Activated CD8-positive, alpha-beta memory T cell treated with anti-CD3 and anti-CD28 coated beads for 24 hours (primary cell): ENCODE results near the gene ACTR3.
"Not testable (repeated sequence)": the region's sequence is repeated elsewhere in the genome, so short reads cannot be mapped to it uniquely, and the experiment has no call there.

Experiments used
- DNase-seq: peaks from one replicate; pipeline ENCODE4 v3.0.0-alpha.2; 2020

The ACTR3 gene

DNA sequence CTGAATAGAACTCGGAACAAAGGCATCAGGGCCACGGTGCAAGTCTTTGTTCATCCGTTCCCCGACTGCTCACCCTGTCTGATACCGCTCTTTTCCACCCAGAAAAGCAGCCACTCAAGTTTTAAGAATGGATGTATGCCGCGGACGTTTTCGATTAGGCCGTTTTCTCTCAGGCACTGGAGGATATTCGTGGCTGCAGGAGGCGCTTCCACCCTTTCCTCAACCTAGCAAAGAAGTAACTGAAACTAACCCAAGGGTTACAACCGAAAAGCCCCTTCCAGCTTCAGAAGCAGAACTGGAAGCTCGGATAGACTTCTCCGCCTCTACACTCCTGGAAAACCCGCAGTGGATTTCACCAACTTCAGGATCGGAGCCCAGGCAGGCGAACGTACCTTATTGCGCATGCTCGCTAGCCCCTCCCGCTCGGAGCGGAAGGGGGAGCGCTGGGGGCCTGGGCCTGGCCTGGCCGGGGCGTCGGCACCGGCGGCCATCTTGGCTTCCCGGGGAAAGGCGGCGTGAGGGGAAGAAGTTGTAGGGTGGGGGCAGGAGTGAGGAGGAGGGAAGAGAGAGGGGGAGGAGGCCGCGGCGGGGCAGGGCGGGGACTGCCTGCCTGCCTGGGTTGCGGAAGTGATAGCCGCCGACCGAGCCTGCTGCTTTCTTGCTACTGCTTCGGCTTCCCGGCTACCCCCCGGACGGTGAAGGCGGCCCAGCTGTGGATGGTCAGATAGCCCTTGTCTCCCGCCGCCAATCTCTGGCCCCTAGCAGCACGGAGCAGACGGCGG, at the start of gene ACTR3:
TSS of gene ACTR3 (plus strand) at position 619 of the 782 bp plus-strand sequence. CDS start 191 bp downstream, outside the sequence.
- peak; percentile 100 for DNase-seq

DNA sequence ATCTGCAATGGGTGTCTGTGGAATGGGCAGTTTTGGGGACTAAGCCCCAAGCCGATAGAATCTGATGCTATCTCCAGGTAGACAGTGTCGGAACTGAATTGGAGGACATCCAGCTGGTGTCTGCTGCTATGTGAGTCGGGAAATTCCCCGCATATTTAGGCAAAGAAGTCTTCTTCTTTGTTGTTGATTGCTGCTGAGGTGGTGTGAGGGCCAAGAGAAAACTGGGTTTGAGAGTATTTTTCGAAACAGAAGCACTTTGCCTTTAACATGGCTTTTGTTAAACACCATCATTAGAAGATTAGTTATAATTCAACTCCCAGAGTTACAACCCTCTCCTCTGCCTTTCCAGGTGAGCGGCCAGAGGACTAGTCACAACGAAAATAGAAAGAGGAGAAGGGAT, 49.4 kb upstream of the ACTR3 start:
- DNase-seq: no peak

- no peak for DNase-seq
Observed at GRCh38 chr2:113842919-113843736, 46.8 kb upstream of the ACTR3 start.

DNA sequence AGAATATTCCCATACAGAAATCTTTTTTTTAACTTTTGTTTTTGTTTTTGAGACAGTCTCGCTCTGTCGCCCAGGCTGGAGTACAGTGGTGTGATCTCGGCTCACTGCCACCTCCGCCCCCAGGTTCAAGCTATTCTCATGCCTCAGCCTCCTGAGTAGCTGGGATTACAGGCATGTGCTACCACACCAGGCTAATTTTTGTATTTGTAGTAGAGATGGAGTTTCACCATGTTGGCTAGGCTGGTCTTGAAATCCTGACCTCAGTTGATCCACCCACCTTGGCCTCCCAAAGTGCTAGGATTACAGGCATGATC, 46.2 kb upstream of the ACTR3 start:
- DNase-seq: not testable (repeated sequence)

- DNase-seq: no peak
Observed at GRCh38 chr2:113845261-113845660, 44.6 kb upstream of the ACTR3 start.

- DNase-seq: not testable (repeated sequence)
Observed at GRCh38 chr2:113845796-113846195, 44.1 kb upstream of the ACTR3 start.

DNA sequence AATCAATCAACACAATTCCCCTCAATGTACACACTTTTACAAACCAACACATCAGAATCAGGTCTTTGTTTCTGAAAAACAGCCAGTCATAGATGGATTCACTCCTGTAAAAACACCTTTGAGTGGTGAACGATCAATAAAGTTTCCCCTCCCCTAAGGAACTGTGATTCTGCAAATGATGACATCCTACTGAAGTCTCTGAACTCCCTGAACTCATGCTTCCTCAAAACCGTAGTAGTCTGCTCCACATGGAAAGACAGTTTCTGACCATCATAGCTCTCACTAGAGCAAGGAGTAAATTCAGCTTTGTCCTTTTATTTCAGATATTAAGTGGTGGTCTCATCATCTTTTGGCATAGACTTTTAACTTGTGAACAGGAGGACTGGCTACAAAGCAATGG, 43.5 kb upstream of the ACTR3 start:
- no peak for DNase-seq

DNA sequence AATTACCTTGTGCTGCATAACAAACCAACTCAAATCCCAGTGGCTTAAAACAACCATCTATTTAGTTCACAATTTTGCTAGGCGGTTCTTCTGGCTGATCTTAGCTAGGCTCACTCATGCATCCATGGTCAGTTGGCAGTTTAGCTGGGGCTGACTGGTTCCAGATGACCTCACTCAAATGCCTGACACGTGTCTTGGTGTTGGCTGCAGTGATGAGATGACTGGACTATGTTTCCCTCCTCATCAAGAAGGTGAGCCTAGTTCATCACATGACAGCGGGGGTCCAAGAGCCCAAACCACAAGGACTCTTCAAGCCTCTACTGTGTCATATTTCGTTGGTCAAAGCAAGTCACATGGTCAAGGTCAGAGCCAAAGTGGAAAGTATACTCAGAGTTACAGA, 42.7 kb upstream of the ACTR3 start:
- DNase-seq: no peak

DNA sequence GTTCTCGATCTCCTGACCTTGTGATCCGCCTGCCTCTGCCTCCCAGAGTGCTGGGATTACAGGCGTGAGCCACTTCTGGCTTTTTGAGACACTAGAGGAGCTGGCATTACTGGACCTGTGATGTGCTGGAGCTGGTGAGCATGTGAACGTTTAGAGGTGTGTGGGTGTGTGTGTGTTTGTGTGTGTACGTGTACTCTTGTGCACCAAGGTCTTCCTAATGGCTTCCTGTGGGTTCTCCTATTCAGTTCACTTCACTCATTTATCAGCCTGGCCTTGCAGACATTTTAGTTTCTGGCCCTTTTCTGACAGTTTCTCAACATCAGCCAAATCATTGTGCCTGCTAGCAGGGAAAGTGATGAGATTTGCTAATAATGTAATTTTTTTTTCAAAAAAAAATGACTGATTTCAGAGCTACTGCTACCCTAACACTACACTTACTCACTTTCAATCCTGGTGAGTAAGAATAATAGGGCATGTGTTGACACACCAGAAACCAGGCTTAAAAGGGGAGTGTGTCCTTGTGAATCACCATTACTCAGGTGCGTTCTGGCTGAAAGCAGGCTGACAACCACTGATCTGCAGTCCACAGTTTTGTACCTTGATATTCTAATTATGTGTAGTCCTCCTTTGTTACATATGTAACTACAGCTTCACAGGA, 41.0 kb upstream of the ACTR3 start:
- DNase-seq: no peak

DNA sequence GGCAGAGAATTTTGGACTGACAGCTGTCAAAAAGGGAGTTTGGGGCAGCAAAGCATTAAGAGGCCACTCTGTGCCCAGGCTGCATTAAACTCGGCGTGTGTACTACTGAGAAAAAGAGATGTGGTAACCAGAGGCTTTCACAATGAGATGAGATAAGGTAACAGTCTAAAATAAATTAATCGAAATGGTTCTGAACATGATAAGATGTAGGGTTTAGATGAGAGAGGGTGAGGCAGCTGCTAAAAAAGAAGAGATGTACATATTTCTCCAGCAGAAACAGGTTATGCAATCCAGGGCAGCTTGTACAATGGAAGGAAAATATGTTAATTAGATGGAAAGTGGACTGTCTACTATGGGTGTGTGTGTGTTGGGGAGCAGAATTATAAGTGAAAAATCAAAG, 39.2 kb upstream of the ACTR3 start:
- no peak for DNase-seq

DNA sequence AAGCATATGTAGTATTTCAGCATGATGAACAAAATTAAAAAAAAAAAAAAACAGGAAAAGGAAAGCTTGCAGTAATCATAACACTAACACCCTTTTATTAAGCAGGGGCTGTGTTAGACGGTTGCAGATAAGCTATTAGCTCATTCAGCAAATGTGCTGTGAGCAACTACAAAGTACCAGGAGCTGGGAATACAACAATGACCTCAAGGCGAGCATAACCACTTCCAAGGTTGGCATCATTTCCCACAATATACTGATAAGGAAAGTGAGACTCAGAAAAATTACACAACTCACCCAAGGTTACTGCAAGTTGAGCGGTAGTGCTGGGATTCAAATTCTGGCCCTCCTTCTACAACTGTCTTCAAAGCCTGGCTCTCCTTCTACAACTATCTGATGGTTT, 38.2 kb upstream of the ACTR3 start:
- no peak for DNase-seq

DNA sequence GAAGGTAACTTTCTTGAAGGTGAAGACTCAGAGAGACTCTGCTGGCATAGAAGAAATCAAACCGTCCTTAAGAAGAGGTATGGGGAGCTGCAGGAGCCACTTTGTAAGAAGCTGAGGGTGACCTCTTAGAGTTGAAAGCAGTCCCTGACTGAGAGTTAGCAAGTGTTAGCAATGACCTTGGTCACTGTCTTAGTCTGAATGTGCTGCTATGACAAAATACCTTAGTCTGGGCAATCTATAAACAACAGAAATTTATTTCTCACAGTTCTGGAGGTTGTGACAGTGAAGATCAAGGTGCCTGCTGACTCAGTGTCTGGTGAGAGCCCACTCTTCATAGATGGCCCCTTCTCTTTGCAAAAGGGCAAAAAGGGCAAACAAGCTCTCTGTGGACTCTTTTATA, 35.7 kb upstream of the ACTR3 start:
- no peak for DNase-seq

DNA sequence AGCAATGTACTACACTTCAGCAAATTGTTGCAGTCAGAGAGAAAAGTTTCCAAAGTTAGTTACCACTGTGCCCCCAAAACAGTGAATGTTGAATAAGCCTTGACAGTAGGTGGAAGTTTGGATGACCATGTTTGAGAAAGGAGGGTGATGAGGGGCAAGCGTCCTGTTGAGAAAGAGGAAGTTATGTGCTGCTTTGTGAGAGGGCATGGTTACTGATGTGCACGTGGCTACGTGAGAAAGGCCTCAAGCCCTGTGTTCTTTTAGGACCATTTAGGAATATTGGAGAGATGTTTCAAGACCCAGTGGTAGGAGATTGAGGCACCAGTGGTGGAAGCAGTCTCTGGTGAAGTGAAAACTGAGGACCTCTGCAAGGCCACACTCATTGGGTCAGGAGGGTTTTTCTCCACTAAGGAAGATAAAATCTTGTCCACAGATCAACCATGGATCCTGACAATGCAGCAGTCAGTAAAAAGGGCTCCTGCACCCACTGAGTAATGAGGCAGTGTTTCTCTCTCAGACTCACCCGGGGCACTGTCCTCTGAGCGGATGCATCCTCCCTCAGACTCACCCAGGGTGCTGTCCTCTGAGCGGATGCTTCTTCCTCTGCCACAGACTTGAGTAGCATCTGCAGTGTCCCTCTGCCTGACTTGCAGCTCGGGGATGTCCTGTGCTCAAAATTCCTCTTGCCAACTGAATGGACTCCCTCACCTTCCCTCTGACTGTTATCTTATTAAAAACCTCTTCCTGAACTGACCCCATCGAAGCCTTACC, 34.7 kb upstream of the ACTR3 start:
- DNase-seq: no peak

- no peak for DNase-seq
Observed at GRCh38 chr2:113857464-113857863, 32.4 kb upstream of the ACTR3 start.

GRCh38 chr2:113858764-113859163, 31.1 kb upstream of the ACTR3 start:
- DNase-seq: no peak

DNA sequence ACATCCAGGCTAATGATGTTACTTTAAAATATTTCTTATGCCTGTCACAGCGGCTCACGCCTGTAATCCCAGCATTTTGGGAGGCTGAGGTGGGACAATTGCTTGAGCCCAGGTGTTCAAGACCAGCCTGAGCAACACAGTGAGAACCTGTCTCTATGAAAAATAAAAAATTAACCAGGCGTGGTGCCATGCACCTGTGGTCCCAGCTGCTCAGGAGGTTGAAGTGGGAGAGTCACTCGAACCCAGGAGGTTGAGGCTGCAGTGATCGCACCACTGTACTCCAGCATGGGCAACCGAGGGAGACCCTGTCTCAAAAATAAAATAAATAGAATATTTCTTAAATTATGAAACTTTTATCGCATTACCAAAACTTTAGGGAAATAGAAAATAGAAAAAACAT, 28.1 kb upstream of the ACTR3 start:
- DNase-seq: no peak

- DNase-seq: no peak
Observed at GRCh38 chr2:113863144-113863543, 26.7 kb upstream of the ACTR3 start.

GRCh38 chr2:113867571-113867970, 22.3 kb upstream of the ACTR3 start:
- no peak for DNase-seq

DNA sequence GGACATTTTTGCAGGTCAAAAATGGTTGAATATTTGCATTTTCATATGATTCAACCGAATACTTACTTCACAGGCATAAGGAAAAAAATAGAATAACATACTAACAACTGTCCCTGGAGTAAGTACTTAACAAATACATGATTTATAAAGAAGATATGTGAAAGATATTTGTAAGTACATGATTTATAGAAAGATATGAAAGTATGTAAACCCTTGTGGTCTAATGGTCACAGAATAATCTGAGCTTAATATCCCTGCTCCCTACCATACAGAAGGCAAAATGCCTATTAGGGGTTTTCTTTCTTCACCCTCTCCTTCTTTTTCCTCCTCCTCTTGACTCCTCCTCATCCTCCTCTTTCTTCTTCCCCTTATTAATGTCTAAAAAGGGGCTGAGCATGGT, 20.6 kb upstream of the ACTR3 start:
- no peak for DNase-seq

DNA sequence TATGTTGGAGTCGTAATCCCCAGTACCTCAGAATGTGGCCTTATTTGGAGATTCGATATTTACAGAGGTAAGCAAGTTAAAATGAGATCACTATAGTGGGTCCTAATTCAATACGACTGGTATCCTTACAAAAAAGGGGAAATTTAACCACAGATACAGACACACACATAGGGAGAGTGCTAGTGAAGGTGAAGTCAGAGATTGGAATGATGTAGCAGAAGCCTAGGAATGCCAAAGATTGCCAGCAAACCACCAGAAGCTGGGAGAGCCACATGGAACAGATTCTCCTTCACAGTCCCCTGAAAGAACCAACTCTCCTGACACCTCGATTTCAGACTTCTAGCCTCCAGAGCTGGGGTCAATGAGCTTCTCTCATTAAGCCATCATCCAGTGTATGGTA, 17.7 kb upstream of the ACTR3 start:
- DNase-seq: no peak

GRCh38 chr2:113873867-113874266, 16.0 kb upstream of the ACTR3 start:
- no peak for DNase-seq

DNA sequence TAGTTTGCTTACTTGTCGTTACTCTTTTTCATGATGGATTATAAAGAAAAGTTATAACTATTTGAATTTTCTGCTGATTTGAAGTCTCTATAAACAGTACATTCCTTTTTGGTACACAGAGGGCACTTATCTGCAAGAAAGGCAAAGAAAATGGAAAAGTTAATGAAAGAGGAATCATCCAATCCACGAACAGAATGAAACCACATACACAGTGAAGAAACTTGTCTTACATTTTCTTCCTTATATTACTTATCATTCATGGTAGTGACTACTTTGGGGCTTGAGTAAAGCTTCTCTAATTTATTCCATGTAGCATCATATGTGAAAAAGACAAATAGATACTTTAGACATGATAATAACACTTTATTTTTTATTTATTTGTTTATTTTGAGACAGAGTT, 14.8 kb upstream of the ACTR3 start:
- no peak for DNase-seq
